Lung (tissue), 12 donors: ENCODE results near the gene IQCE. TPM values are rescaled to one million over a fixed set of nuclear protein-coding genes. Genes with fewer than 3 reads are reported as not detected.

Experiments used
- ATAC-seq: fragments of 200-7000 bp; cut with Tn5 transposase; one replicate; pipeline ENCODE4 v1.9.1; 2020; ENCODE audit warnings: moderate number of reproducible peaks; ENCODE audit not compliant: insufficient read depth, low FRiP score
- DNase-seq, 3 donors: peaks; one replicate each; pipeline ENCODE4 v3.0.0-alpha.2; 2013 to 2017
- H3K27ac ChIP-seq, 2 donors: one replicate each; pipeline ENCODE4 v1.5.1; 2013; ENCODE audit warnings: mild to moderate bottlenecking in 2 of 2, moderate library complexity in 2 of 2, control low read depth in 1 of 2, inconsistent platforms in 1 of 2, low read depth in 1 of 2, low read length in 1 of 2
- H3K27me3 ChIP-seq, 3 donors: one replicate each; pipeline ENCODE4 v1.5.1; 2013; ENCODE audit warnings: low read length in 2 of 3; ENCODE audit not compliant: control insufficient read depth in 3 of 3, insufficient read depth in 3 of 3
- H3K36me3 ChIP-seq, 4 donors: one replicate each; pipeline ENCODE4 v1.5.1; 2013; ENCODE audit warnings: low read length in 4 of 4, mild to moderate bottlenecking in 1 of 4, moderate library complexity in 1 of 4; ENCODE audit not compliant: control insufficient read depth in 4 of 4, insufficient read depth in 4 of 4
- H3K4me1 ChIP-seq, 5 donors: one replicate each; pipeline ENCODE4 v1.5.1; 2013; ENCODE audit warnings: low read length in 5 of 5, mild to moderate bottlenecking in 2 of 5, moderate library complexity in 1 of 5; ENCODE audit not compliant: control insufficient read depth in 5 of 5, insufficient read depth in 5 of 5
- H3K4me3 ChIP-seq: one replicate; pipeline ENCODE4 v1.5.1; 2013; ENCODE audit warnings: mild to moderate bottlenecking, control low read depth, moderate library complexity
- H3K9ac ChIP-seq, 2 donors: one replicate each; pipeline ENCODE4 v1.5.1; 2013; ENCODE audit warnings: low read length in 2 of 2, control low read depth in 1 of 2; ENCODE audit not compliant: insufficient read depth in 1 of 2
- H3K9me3 ChIP-seq, 4 donors: one replicate each; pipeline ENCODE4 v1.5.1; 2013; ENCODE audit warnings: low read length in 3 of 4, mild to moderate bottlenecking in 1 of 4, moderate library complexity in 1 of 4; ENCODE audit not compliant: control insufficient read depth in 4 of 4, insufficient read depth in 3 of 4
- WGBS, 2 donors: extraction: QIAGEN DNeasy Blood & Tissue Kit; methylation state at CpG; one replicate each; pipeline ENCODE4 v1.1.7; 2013; 5-methylcytosine and 5-hydroxymethylcytosine counted together
- polyA plus RNA-seq, 2 donors: library from polyadenylated mRNA; stranded (reverse); fragments of 200-250 nt; gene quantifications; one replicate each; pipeline ENCODE4 v1.2.1, GENCODE V29; 2013
- total RNA-seq, 2 donors: library from RNA; depleted of rRNA in 1 of 2; stranded (reverse); fragments of >200 nt in 1 of 2; gene quantifications; one replicate each; pipeline ENCODE4 v1.2.1, GENCODE V29; 2014 to 2021
- TF ChIP-seq, protein P1 (sequence below): IDR thresholded peaks from 2 replicates; pipeline ENCODE4 v1.5.1; 2012; ENCODE audit warnings: mild to moderate bottlenecking; ENCODE audit errors: control extremely low read depth, extremely low read depth
- donor health status: control.
- donor health status: control.
- donor health status: Bipolar disorder and iron deficiency.
- donor health status: healthy.
- donor health status: DM: yes; HTN: yes; CAD: no.

The IQCE gene
- total and polyA plus RNA-seq, 4 donors, result 8.1 to 29.0 (median 16.0) TPM

DNA sequence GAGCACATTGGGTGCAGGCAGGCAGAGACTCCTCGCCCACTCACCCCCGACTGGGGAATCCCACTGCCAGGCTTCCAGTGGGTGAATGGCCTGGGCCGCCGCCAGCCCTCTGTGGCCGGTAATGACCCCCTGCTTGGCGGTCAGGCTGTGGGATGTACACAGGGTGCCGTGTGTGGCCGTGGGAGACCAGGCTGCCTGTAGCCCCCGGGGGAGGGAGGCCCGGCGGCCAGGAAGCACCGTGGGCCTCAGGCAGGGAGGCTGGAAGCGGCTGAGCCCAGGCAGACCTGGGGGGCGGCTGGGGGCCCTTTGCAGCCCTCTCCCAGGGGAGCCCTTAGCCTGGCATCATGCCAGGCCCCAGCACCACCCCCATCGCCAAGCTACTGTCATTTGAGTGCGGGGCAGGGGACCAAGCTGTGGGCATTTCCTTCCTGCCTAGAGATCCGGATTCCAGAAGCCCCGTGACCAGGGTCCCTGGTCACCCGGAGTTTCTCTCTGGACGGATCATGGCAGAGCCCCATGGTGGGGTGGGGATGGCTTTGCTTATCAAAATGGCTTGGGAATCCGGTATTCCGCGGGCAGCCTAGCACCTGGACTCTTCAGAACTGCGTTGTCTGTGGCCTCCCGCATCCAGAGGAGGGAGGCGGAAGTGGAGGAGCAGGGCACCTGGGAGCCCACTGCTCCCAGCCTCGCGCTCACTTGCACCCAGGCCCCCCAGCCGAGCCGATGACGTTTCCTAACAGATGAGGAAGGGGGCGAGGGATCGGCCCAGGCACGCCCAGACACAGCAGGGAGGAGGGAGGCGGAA is 74.2 kb downstream of the IQCE start:
- TF ChIP-seq, protein P1, sequence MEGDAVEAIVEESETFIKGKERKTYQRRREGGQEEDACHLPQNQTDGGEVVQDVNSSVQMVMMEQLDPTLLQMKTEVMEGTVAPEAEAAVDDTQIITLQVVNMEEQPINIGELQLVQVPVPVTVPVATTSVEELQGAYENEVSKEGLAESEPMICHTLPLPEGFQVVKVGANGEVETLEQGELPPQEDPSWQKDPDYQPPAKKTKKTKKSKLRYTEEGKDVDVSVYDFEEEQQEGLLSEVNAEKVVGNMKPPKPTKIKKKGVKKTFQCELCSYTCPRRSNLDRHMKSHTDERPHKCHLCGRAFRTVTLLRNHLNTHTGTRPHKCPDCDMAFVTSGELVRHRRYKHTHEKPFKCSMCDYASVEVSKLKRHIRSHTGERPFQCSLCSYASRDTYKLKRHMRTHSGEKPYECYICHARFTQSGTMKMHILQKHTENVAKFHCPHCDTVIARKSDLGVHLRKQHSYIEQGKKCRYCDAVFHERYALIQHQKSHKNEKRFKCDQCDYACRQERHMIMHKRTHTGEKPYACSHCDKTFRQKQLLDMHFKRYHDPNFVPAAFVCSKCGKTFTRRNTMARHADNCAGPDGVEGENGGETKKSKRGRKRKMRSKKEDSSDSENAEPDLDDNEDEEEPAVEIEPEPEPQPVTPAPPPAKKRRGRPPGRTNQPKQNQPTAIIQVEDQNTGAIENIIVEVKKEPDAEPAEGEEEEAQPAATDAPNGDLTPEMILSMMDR, result no peak
- peaks cover under 1 to 44% (median 17%) of the 10 kb centered on the region in 5 donors for H3K4me1 ChIP-seq
- H3K27ac ChIP-seq, result peak overlapping the region; percentile 51 to 81
- H3K4me3 ChIP-seq, result peak overlapping the region; percentile 81
- DNase-seq, result peak; percentile 70 to 73 (median 70)
- H3K27me3 ChIP-seq, result no peaks in the 10 kb centered on the region
- peaks cover 0 to 9% (median 3%) of the 10 kb centered on the region in 4 donors for H3K36me3 ChIP-seq
- H3K9ac ChIP-seq, result peak overlapping the region; percentile 86 to 98
- WGBS, 2 donors, result 1 to 2% methylated on average over 35 of the region's 35 CpGs
- H3K9me3 ChIP-seq, result peaks cover 0 to 2% (median 0%) of the 10 kb centered on the region in 4 donors
- ATAC-seq, result no peak

DNA sequence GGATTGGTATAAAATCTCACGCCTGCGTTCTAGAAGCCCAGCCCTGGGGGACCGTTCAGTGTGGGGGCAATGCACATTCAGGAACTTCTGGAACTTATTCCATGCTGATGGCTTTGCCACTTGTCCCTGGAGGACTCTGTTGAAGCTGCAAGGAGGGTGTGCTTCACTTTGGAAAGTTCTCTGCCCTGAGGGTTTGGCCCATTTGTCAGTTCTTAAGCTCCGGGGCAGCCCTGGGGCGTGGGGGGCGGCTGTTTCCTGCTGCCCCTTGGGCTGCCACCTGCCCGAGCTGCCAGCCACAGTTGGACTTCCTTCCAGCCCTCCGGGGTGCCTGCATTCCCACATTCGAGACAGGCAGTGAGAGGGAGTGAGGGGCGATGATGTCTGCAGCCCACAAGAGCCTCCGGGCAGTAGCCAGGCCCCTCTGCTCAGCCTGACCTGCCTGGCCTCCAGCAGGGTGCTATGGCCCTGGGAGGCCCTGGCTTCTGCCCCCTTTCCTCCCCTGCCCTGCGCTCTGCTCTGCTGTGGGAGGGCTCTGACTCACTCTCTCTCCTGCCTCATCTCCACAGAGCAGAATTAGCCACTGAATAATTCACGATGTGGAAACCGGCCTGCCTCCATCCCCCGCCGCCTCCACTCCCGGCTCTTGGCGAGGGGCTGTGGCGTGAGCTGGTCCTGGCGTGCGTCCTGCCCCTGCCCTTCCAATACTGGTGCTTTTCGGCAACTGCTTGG is 74.9 kb downstream of the IQCE start:
- peaks cover 0 to 2% (median 0%) of the 10 kb centered on the region in 4 donors for H3K9me3 ChIP-seq
- ATAC-seq (peak; percentile 23), DNase-seq (no peak)
- peak overlapping the region in 1 of 2 donors; percentile 86 for H3K9ac ChIP-seq
- no peaks in the 10 kb centered on the region for H3K27me3 ChIP-seq
- H3K27ac ChIP-seq, result peak overlapping the region in 1 of 2 donors; percentile 81
- TF ChIP-seq, protein P1, result no peak
- WGBS, 2 donors, result 27 to 29% methylated on average over 22 of the region's 22 CpGs
- H3K4me3 ChIP-seq, result peak overlapping the region; percentile 81
- peaks cover 0 to 9% (median 3%) of the 10 kb centered on the region in 4 donors for H3K36me3 ChIP-seq
- peaks cover 8 to 50% (median 19%) of the 10 kb centered on the region in 5 donors for H3K4me1 ChIP-seq

DNA sequence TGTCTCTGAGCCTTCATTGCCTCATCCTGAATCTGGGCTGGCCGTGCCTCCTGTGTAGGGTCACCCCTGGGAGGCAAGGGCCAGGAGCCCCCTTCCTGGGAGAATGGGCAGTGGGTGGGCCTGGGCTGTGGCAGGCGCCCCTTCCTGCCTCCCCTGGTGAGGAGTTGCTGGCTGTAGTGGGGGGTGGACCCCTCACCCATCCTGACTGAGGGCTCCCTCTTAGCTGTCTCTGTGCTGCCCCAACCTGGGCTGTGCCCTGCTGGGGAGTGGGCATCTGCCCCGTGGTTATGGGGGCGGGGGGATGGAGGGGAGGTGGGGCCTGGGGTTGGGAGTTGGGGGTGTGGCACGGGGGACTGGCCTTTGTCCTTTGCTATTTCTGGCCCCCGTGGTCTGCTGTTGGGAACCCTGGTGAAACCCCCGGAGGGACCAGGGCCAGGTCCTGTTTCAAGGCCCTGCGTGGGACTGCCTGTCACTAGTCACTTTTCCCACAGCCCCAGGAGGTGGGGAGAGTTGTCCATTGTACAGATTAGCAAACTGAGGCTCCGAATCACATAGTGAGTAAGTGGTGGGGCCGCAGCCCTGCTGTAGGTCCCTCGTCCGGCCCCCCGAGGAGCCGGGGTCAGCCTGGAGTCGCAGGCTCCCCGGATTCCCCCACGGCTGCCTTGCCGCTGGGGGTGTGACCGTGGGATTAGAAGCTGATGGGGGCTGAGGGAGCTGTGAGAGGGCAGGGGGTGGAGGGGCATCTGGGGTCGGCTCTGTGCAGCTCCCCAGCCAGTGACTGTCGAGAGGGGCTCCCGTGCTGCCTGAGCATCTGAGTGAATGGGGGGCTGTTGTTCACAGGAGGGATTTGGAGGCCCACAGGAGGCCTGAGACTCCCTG is 75.7 kb downstream of the IQCE start:
- Histone ChIP-seq H3K9ac (no peak overlapping the region), H3K4me1 (peaks cover 10 to 50% (median 19%) of the 10 kb centered on the region in 5 donors), H3K4me3 (no peak overlapping the region), H3K27me3 (no peaks in the 10 kb centered on the region), H3K27ac (peak overlapping the region in 1 of 2 donors; percentile 81), H3K9me3 (peaks cover 0 to 2% (median 0%) of the 10 kb centered on the region in 4 donors), H3K36me3 (peaks cover 0 to 9% (median 3%) of the 10 kb centered on the region in 4 donors)
- TF ChIP-seq, protein P1, result no peak
- 86 to 91% methylated on average over 22 of the region's 22 CpGs for WGBS, 2 donors
- DNase-seq (no peak), ATAC-seq (no peak)
